Measurements from ENCODE around the gene CHST11. TPM values are rescaled to one million over a fixed set of nuclear protein-coding genes. Genes with fewer than 3 reads are reported as not detected.

The CHST11 gene
- total and polyA plus RNA-seq, 9 of the 15 experiments (the other 6 are each of a cell fraction or from before 2014, with no cell fraction given): 2.3 to 38.7 (median 15.0) TPM

GRCh38 chr12:104775731-104776231 is 319.0 kb downstream of the CHST11 start:
- no TSS peak for BruUV-seq (replicated peaks)
- POLR2A ChIA-PET: no interaction called here
- Histone ChIP-seq H3K4me3 (no peak overlapping the region), H4K20me1 (replicated peaks; ENCODE audit: control insufficient read depth, insufficient read depth, low read length) (no peaks in the 10 kb centered on the region), H3K9me3 (replicated peaks; ENCODE audit: control insufficient read depth, insufficient read depth, low read depth, low read length) (peaks cover 5% of the 10 kb centered on the region), H3K4me1 (replicated peaks in 1 of 2; ENCODE audit: control insufficient read depth in 2 of 2, insufficient read depth in 2 of 2, low read length in 2 of 2) (no peaks in the 10 kb centered on the region), H2AFZ (ENCODE audit: low read depth, low read length) (no peak overlapping the region), H3K36me3 (ENCODE audit: control insufficient read depth, insufficient read depth, low read length) (no peaks in the 10 kb centered on the region), H3K9ac (ENCODE audit: insufficient read depth in 1 of 2, low read depth in 2 of 2, low read length in 2 of 2) (no peak overlapping the region), H3K9me1 (ENCODE audit: control insufficient read depth, insufficient read depth, low read length) (no peaks in the 10 kb centered on the region), H3K27ac (ENCODE audit: extremely low read depth, low read depth, low read length) (no peak overlapping the region), H3K4me2 (ENCODE audit: insufficient read depth, low read length) (no peak overlapping the region), H3K79me2 (ENCODE audit: control insufficient read depth, insufficient read depth, low read length) (no peaks in the 10 kb centered on the region), H3K27me3 (ENCODE audit: control insufficient read depth in 2 of 2, insufficient read depth in 2 of 2, low read length in 2 of 2) (no peaks in the 10 kb centered on the region; a peak in 2 of 5 replicates)
- no peak for DNase-seq (ENCODE audit: extremely low read depth in 1 of 4, low spot score in 3 of 4)
- TF ChIP-seq NR3C1 (CRISPR knock-in tag; IDR thresholded peaks at IDR 0.05): no peak
- no peak for TF ChIP-seq PCBP1 (IDR thresholded peaks at IDR 0.05; ENCODE audit: low read depth, low read length, poor library complexity, severe bottlenecking)
- TF ChIP-seq FOXP4 (CRISPR knock-in tag; IDR thresholded peaks at IDR 0.05; ENCODE audit: borderline replicate concordance): no peak
- no peak for TF ChIP-seq SMARCA4 (IDR thresholded peaks at IDR 0.05)
- TF ChIP-seq STAT5B (CRISPR knock-in tag; IDR thresholded peaks at IDR 0.05): no peak
- intact Hi-C loops (cut with micrococcal nuclease) (no loop called here), in situ Hi-C loops (cut with MboI) (no loop called here)
- CTCF ChIA-PET (ENCODE audit: low intra/inter-chr PET ratio): no interaction called here
- no peak for FAIRE-seq
- 7% methylated on average over 2 of the region's 2 CpGs for WGBS (ENCODE audit: insufficient coverage, low coverage, missing lambda C conversion rate)
- no peak for ATAC-seq
